Activated T-helper 17 cell treated with anti-CD3 and anti-CD28 coated beads, Interleukin-2, amount 50 U/mL, for 72 hours (primary cell): Measurements from ENCODE around the gene ZXDB. TPM values are rescaled to one million over a fixed set of nuclear protein-coding genes. Genes with fewer than 3 reads are reported as not detected.
"Not testable (repeated sequence)": the region's sequence is repeated elsewhere in the genome, so short reads cannot be mapped to it uniquely, and the experiment has no call there.

Experiments used
- ATAC-seq: fragments of 150-1000 bp; cut with Tn5 transposase; replicated peaks from 2 replicates; pipeline ENCODE4 v1.10.0; 2021; ENCODE audit warnings: mild to moderate bottlenecking, moderate library complexity
- H3K27ac Mint-ChIP-seq: one replicate; pipeline ENCODE4 v1.8.0; 2022; ENCODE audit warnings: mixed read lengths
- H3K27me3 Mint-ChIP-seq: one replicate; pipeline ENCODE4 v1.8.0; 2022; ENCODE audit warnings: mixed read lengths
- H3K36me3 Mint-ChIP-seq: one replicate; pipeline ENCODE4 v1.8.0; 2022; ENCODE audit warnings: low read depth, mild to moderate bottlenecking, mixed read lengths
- H3K4me1 Mint-ChIP-seq: one replicate; pipeline ENCODE4 v1.8.0; 2022; ENCODE audit warnings: mixed read lengths
- H3K4me3 Mint-ChIP-seq: one replicate; pipeline ENCODE4 v1.8.0; 2022; ENCODE audit warnings: mild to moderate bottlenecking, mixed read lengths
- H3K9me3 Mint-ChIP-seq: one replicate; pipeline ENCODE4 v1.8.0; 2022; ENCODE audit warnings: mixed read lengths
- total RNA-seq, 2 donors: library from RNA; stranded (reverse); gene quantifications; one replicate each; pipeline ENCODE4 v1.2.3, GENCODE V29; 2022

Gene ZXDB
- 1 to 10 TPM; 5.8 to 8.9 TPM for total RNA-seq

DNA sequence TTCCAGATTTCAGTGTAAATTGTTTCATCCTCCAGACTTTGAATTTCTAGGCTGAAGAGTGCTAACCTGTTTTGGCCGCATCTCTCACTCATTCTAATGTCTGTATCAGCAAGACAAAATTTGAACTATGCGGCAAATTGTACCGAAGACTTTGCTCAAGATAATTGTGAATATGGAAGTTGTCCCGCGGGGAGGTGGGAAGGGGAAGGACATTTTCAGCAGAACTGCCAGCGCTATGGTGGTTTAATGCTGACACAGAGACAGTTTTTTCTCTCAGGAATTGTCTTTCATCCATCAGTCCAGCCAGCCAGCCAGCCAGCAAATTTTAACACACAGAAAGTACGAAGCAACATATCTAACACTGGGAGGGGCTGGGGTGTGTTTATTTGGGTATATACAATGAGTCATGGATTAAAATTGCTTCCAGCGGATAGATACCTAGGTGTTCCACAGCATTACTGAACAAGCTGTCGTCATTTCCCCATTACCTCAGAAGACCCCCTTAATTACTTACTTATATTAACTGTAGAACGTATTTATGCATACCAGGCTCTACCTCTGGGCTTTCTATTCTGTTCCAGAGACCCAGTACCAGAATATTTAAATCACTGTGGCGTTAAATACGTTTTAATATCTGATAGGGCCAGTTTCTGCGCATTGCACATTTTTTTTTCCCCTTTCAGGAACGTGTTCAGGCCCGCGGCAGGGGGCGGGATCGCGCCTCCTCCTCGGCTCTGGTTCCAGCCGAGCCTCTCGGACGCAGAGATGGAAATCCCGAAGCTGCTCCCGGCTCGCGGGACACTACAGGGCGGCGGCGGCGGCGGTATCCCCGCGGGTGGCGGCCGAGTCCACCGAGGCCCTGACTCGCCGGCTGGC lies at the start of gene ZXDB:
Gene ZXDB, plus strand, starts transcription at position 728 of the 876 bp plus-strand sequence. Its CDS starts 38 bp downstream, at position 766.
- H3K27ac Mint-ChIP-seq = peak within 1 kb of the TSS; percentile 87
- H3K9me3 Mint-ChIP-seq, H3K27me3 Mint-ChIP-seq: not testable (repeated sequence)
- H3K4me1 Mint-ChIP-seq = peaks cover 18% of the 10 kb centered on the region
- peaks cover 22% of the 10 kb centered on the region for H3K36me3 Mint-ChIP-seq
- peak within 1 kb of the TSS; percentile 79 for H3K4me3 Mint-ChIP-seq
- peak; percentile 52 for ATAC-seq

DNA sequence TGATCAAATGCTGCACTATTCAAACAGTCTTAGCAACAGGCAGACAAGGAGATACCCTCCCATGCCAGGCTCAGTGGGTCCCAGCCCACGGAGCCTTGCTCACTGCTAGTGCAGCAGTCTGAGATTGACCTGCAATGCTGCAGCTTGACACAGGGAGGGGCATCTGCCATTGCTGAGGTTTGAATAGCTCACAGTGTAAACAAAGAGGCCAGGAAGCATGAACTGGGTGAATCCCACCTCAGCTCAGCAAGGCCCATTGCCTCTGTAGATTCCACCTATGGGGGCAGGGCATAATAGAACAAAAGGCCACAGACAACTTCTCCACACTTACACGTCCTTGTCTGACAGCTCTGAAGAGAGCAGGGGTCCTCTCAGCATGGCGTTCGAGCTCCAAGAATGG lies 26.6 kb upstream of the ZXDB start:
- no peaks in the 10 kb centered on the region for H3K27me3 Mint-ChIP-seq
- no peaks in the 10 kb centered on the region for H3K9me3 Mint-ChIP-seq
- no peak overlapping the region for H3K27ac Mint-ChIP-seq
- H3K36me3 Mint-ChIP-seq = no peaks in the 10 kb centered on the region
- no peaks in the 10 kb centered on the region for H3K4me1 Mint-ChIP-seq
- ATAC-seq = no peak
- H3K4me3 Mint-ChIP-seq = no peak overlapping the region

DNA sequence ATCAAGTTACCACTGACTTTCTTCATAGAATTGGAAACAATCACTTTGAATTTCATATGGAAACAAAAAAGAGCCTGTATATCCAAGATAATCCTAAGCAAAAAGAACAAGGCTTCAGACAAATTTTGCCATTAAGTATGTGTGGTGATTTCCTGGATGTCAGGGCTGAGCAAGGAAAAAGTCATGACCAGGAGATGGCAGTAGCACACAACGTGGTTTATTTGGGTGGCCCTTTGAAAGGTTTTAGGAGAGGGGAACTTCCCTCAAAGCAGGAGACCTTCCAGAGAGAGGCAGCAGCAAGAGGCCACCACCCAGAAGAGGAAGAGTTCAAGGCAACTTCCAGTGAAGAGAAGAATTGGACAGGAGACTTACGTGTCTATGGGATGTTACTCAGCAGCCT lies 18.1 kb upstream of the ZXDB start:
- Mint-ChIP-seq H3K9me3 (no peaks in the 10 kb centered on the region), H3K27me3 (no peaks in the 10 kb centered on the region), H3K36me3 (no peaks in the 10 kb centered on the region), H3K4me1 (no peaks in the 10 kb centered on the region), H3K27ac (peak overlapping the region; percentile 72), H3K4me3 (no peak overlapping the region)
- no peak for ATAC-seq

DNA sequence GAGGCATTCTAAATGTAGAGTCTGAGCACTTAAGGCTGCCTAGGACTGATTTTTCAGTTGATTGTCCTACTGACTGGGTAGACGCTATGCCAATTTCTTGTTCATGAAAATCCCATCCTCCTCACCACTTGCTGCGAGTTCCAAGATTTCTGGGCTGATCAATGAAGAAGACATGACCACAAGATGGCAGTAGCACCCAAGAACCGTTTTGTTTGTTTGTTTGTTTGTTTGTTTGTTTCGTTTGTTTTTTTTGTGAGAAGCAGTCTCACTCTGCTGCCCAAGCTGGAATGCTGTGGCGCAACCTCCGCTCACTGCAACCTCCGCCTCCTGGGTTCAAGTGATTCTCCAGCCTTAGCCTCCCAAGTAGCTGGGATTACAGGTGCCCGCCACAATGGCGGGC lies 8.9 kb upstream of the ZXDB start:
- not testable (repeated sequence) for H3K27ac Mint-ChIP-seq, H3K4me3 Mint-ChIP-seq, ATAC-seq, H3K36me3 Mint-ChIP-seq, H3K4me1 Mint-ChIP-seq, H3K27me3 Mint-ChIP-seq, H3K9me3 Mint-ChIP-seq

DNA sequence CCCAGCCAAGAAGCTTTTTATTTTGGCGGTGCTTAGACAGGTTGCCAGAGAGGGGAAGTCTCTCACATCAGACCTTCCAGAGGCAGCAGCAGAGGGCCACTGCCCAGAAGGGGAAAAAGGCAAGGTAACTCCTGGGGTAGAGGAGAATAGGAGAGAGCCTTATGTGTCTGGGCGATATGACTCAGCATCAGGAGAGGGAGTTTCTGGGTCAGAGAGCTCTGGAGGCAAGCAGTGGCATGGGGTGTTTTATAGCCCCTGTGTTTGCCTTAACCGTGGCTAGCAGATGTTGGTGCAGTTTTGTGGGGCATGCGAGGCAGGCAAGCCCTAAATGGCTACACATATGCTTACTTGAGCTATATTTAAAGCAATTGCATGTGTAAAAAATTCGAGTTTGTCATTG lies 8.3 kb upstream of the ZXDB start:
- H3K27ac Mint-ChIP-seq = no peak overlapping the region
- H3K4me3 Mint-ChIP-seq = no peak overlapping the region
- no peaks in the 10 kb centered on the region for H3K36me3 Mint-ChIP-seq
- H3K27me3 Mint-ChIP-seq = no peaks in the 10 kb centered on the region
- H3K4me1 Mint-ChIP-seq = no peaks in the 10 kb centered on the region
- no peaks in the 10 kb centered on the region for H3K9me3 Mint-ChIP-seq
- ATAC-seq = no peak

DNA sequence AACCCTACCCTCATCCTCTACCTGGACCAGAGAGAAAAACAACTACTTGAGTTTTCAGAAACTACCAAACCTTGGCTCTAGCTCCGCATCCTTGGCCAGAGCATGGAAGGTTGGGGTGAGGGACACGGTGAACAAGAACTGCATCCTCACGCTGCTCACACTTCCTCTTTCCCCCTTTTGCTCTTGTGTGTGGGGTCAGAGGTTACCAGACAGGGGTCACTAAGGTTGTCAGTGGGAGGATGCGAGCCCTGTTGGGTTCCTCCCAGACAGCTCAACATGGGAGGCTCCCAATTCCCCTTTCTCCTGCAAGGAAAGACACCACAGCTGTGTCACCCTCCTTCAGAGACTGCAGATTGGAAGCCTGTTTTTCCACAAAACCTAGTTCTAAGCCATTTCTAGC lies 5.5 kb upstream of the ZXDB start:
- no peak for ATAC-seq
- Mint-ChIP-seq H3K4me1 (no peaks in the 10 kb centered on the region), H3K9me3 (no peaks in the 10 kb centered on the region), H3K4me3 (no peak overlapping the region), H3K36me3 (no peaks in the 10 kb centered on the region), H3K27ac (no peak overlapping the region), H3K27me3 (no peaks in the 10 kb centered on the region)

DNA sequence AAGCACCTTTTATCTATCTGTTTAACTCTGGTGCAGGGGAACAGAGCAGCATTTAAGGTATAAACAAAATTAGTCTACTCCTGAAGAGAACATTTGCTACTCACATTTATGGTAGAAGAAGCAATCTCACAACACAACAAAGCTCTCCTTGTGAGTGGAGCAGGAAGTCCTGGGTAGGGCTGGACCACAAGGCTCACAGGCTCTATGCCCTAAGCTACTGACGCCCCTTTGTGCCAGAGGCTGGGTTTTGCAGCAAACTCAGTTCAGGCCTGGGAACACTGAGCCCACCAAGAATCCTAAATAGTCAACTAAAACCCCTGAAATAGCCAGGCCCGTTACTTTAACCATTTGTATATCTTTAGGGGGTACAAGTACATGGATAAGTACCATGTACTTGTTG lies 4.7 kb upstream of the ZXDB start:
- H3K4me3 Mint-ChIP-seq = no peak overlapping the region
- no peaks in the 10 kb centered on the region for H3K36me3 Mint-ChIP-seq
- no peak overlapping the region for H3K27ac Mint-ChIP-seq
- H3K27me3 Mint-ChIP-seq = no peaks in the 10 kb centered on the region
- no peak for ATAC-seq
- no peaks in the 10 kb centered on the region for H3K9me3 Mint-ChIP-seq
- no peaks in the 10 kb centered on the region for H3K4me1 Mint-ChIP-seq

DNA sequence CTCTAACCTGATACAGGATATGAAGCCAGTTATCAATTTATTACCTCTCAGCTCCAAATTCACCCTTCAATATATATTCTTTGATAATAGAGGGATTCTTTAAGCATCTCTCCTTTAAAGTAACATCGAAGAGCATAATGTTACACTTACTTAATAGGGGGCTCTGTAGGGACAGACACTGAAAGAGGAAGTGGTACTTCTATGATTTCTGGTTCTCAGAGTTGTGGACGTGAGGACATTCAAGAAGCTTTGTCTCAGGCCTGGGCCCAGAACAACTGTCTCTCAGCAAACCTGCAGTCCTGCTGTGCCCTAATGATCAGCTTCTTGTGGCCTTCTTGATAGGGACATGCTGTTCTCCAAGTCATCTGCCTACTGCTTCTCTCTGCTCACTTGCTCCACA lies 4.2 kb upstream of the ZXDB start:
- Mint-ChIP-seq H3K36me3 (no peaks in the 10 kb centered on the region), H3K4me3 (no peak overlapping the region), H3K9me3 (no peaks in the 10 kb centered on the region), H3K4me1 (no peaks in the 10 kb centered on the region), H3K27me3 (no peaks in the 10 kb centered on the region), H3K27ac (no peak overlapping the region)
- ATAC-seq = no peak

DNA sequence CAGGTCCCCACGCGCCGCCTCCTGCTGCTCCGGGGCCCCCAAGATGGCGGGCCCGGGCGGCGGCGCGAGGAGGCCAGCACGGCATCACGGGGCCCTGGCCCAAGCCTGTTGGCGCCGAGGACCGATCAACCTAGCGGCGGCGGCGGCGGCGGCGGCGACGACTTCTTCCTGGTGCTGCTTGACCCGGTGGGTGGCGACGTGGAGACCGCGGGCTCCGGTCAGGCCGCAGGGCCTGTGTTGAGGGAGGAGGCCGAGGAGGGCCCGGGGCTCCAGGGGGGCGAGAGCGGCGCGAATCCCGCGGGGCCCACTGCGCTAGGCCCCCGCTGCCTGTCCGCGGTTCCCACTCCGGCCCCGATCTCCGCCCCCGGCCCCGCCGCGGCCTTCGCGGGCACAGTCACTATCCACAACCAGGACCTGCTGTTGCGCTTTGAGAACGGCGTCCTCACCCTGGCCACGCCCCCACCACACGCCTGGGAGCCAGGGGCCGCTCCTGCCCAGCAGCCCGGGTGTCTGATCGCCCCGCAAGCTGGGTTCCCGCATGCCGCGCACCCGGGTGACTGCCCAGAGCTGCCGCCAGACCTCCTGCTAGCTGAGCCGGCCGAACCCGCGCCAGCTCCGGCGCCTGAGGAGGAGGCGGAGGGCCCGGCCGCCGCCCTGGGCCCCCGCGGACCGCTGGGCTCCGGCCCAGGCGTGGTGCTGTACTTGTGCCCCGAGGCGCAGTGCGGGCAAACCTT lies 516 bp downstream of the ZXDB start:
- Mint-ChIP-seq H3K4me3 (peak overlapping the region; percentile 63), H3K36me3 (peaks cover 30% of the 10 kb centered on the region), H3K4me1 (peaks cover 20% of the 10 kb centered on the region)
- peak; percentile 83 for ATAC-seq
- not testable (repeated sequence) for H3K9me3 Mint-ChIP-seq, H3K27me3 Mint-ChIP-seq, H3K27ac Mint-ChIP-seq

DNA sequence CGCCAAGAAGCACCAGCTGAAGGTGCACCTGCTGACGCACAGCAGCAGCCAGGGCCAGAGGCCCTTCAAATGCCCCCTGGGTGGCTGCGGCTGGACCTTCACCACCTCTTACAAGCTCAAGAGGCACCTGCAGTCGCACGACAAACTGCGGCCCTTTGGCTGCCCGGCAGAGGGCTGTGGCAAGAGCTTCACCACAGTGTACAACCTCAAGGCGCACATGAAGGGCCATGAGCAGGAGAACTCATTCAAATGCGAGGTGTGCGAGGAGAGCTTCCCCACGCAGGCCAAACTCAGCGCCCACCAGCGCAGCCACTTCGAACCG lies 1.0 kb downstream of the ZXDB start:
- H3K27me3 Mint-ChIP-seq, H3K9me3 Mint-ChIP-seq, H3K27ac Mint-ChIP-seq: not testable (repeated sequence)
- Mint-ChIP-seq H3K4me3 (peak overlapping the region; percentile 63), H3K36me3 (peaks cover 36% of the 10 kb centered on the region), H3K4me1 (peaks cover 20% of the 10 kb centered on the region)
- ATAC-seq = peak; percentile 36

DNA sequence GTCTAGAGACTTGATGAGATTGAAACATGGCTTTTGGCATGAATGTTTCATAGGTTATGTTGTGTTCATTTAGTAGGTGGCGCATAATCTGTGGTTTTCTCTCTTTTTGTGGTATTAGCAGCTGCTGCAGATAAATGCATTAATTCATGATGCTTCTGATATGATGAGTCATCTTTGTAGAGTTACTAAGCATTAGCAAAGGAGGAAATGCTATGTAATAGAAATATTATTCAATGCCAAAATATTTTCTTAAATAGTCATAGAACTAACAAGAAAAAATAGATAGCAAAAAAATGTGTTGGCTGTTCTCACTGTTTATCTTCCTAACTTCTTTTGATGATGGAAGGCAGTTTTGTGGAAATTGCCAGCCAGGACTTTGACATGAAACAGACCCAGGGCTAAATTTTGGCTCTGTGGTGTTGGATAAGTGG lies 3.6 kb downstream of the ZXDB start:
- Mint-ChIP-seq H3K27ac (peak overlapping the region; percentile 84), H3K36me3 (peaks cover 42% of the 10 kb centered on the region), H3K9me3 (no peaks in the 10 kb centered on the region), H3K4me3 (peak overlapping the region; percentile 90), H3K27me3 (no peaks in the 10 kb centered on the region), H3K4me1 (peaks cover 20% of the 10 kb centered on the region)
- ATAC-seq = no peak

DNA sequence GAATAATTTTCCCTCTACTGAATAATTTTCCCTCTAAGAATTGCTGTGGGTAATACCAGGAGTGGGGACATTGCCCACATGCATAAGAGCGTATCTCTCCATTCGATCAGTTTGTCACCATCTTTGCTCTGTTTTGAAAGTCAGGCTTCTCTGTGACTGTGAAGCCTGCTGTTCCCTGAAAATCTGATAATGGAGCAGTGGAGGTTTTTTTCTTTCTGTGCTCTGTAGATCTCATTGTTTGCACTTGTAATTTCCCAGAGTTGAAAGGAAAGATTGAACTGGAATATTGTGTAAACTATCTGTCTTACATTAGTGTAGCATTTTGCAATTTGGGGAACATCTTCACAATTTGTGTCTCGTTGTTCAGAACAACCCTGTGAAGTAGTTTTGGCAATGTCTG lies 4.3 kb downstream of the ZXDB start:
- H3K27ac Mint-ChIP-seq = peak overlapping the region; percentile 69

DNA sequence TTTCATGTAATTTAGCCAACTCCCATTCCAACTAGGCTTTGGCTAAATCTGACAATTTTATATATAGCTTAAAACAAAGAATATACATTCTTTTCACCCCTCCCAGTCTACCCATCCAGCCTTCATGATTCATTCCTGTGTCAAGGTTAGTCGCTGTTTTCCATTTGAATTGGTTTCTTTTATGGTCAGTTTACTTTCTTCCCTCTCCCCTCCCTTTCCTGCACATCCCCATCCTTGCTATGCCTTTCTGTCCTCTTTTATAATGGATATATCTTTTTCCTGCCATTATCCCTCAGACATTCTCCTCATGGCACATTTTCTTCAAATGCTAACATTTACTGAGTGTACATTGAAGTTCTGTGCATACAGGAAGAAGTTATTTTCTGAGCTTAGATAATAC lies 4.7 kb downstream of the ZXDB start:
- Mint-ChIP-seq H3K27me3 (no peaks in the 10 kb centered on the region), H3K27ac (peak overlapping the region; percentile 69), H3K9me3 (no peaks in the 10 kb centered on the region), H3K4me1 (peaks cover 20% of the 10 kb centered on the region), H3K36me3 (peaks cover 42% of the 10 kb centered on the region), H3K4me3 (peak overlapping the region; percentile 90)
- ATAC-seq = no peak

More for the DNA sequence above, 4.3 kb downstream of the ZXDB start:
- Mint-ChIP-seq H3K4me3 (peak overlapping the region; percentile 90), H3K9me3 (no peaks in the 10 kb centered on the region), H3K27me3 (no peaks in the 10 kb centered on the region), H3K4me1 (peaks cover 20% of the 10 kb centered on the region), H3K36me3 (peaks cover 42% of the 10 kb centered on the region)
- ATAC-seq = no peak

DNA sequence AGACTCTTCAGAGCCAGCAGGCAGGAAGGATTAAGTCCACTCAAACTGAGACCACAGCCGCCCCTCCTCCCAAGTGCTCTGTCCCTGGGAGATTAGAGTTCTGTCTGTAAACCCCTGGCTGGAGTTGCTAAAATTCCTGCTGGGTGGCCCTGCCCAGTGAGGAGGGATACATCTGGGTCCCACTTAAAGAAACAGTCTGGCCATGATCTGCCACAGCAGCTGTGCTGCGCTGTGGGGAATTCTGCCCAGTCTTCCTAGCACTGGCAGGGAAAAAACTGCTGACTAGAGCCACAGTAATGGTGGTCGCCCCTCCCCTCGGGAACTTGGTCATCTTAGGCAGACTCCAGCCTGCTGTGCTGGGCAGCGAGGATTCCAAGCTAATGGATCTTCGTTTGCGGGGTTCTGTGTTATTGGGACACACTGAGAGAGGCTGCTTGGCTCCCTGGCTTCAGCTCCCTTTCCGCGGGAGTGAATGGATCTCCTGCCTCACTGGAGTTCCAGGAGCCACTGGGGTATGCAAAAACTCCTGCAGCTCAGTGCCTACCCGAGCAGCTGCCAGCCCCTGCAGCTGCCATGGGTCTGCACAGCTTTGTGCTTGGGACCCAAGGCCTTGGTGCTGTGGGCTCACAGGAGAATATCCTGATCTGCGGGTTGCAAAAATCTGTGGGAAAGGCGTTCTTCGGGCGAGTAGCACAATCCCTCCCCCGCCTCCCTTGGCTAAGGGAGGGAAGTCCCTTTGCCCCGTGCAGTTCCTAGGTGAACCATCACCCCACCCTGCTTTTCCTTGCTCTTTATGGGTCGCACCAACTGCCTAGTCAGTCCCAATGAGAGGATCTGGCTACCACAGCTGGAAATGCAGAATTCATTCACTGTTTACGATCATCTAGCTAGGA lies 15.7 kb downstream of the ZXDB start:
- no peak overlapping the region for H3K4me3 Mint-ChIP-seq
- no peak overlapping the region for H3K27ac Mint-ChIP-seq
- H3K36me3 Mint-ChIP-seq = no peaks in the 10 kb centered on the region
- ATAC-seq = no peak
- peaks cover 8% of the 10 kb centered on the region for H3K9me3 Mint-ChIP-seq
- H3K27me3 Mint-ChIP-seq = no peaks in the 10 kb centered on the region
- H3K4me1 Mint-ChIP-seq = no peaks in the 10 kb centered on the region
